T-helper 1 cell (primary cell): ENCODE results near the gene NAV3.

ENCODE experiments used
- DNase-seq, 5 donors: peaks; one replicate each; pipeline ENCODE4 v3.0.0-alpha.2; 2012 to 2020

NAV3 gene

DNA sequence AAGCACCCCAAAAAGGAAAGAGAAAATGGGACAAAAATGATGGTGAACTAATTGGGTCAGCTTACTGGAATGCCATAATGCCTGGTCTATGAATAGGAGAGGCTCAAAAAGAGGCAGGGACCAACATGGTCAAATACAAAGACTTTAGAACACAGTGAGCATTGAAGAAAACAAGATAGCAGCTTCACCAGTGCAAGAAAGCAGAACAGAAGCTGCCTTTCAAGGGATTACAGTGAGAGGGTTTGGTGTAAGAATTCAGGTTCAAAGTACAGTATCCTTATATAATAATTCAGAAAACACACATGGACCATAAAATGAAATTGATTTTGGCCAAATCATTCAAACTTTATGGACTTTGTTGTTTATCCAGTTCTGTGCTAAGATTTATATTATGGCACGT, 162.1 kb downstream of the NAV3 start:
- no peak for DNase-seq

GRCh38 chr12:77993658-77994057, 163.0 kb downstream of the NAV3 start:
- DNase-seq = no peak

- DNase-seq = peak in 1 of 5 donors; percentile 15
These were observed 164.9 kb downstream of the NAV3 start for GRCh38 chr12:77995436-77996167.

- no peak for DNase-seq
These were observed 166.0 kb downstream of the NAV3 start for GRCh38 chr12:77996670-77997069.

GRCh38 chr12:77998236-77998786, 167.6 kb downstream of the NAV3 start:
- DNase-seq = no peak

DNA sequence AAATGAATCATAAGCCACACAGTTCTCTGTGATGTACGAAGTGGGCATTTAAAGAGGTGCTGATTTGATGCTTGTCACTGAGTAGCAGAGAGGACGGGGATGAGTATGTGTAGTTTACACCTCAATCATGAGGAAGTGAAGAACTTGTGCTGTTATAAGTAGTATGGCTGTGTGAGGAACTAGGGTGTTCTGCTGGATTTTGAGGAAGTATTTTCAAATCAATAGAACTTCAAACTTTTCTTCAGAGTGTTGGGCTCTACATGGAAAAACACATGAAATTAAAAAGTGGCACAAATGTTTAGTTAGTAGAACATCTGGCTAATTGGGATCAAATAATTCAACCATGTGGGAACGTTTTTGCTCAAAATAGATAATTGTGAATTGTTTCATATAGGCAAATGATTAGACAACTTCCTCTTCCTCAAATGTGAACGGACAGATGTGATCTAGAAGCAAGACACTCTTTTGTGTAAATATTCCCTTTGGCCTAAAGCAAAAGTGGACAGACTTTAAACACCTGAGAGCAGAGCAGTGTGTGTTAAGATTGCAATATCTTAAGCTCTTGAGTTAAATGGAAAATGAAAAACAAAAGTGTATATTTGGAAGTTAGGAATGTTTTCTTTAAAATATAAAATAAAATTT, 168.5 kb downstream of the NAV3 start:
- DNase-seq = no peak

GRCh38 chr12:78002878-78003277, 172.2 kb downstream of the NAV3 start:
- no peak for DNase-seq

DNA sequence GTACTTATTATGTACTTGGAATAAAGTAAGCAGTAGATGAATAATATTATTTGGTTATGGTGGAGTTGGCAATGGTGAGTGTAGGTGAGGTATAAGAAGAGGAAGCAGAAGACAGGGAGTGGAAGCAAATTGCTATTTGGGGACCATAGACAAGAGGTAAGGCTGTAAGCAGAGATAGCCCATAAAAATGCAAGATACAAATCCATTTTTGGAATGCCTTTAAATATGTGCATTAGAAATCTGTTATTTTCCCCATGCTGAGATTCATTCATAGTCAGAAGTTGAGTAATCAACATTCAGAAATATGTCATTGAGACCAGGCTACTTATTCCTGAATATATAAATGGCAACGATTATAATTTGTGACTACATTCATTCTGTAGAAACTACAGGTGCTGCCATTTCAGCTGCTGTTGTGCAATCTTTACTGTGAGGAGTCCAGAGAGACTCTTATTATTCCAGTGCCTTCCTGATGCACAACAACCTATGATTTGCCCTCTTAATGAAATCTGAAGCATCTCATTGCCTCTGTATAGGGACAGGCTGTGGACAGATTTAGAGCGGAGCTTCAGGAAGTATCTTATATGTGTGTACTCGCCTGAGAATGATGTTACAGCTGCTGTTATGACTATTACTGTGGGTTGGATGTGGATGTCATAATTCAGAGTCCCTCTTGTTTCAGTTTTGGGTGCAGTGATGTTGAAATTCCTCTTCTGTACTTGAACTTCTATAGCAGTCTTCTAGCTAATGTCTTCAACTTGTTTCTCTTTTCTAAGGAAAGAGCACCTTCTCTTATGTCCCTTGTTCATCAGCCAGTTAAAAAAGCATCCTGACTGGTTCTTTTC, 173.8 kb downstream of the NAV3 start:
- DNase-seq = no peak

DNA sequence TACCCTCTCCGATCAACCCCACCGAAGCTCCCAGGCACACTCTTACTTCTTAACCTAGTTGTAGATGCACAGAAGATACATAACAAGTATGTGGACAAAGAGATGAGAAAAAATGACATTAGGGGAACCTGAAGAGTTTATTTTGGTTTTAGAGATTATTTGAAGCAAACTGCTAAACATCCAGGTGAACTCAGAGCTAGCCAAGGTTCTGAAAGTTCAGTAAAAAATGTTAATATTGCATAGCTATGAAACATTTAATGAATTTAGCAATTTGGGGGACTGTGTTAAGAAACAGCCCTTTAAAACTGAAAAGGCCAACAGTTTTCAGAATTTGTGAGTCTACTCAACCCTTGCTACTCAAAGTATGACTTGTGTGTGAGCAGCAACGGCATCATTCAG, 174.4 kb downstream of the NAV3 start:
- DNase-seq = no peak

- no peak for DNase-seq
These were observed 176.5 kb downstream of the NAV3 start for GRCh38 chr12:78007173-78007572.

- DNase-seq = no peak
These were observed 178.3 kb downstream of the NAV3 start for GRCh38 chr12:78009031-78009430.

DNA sequence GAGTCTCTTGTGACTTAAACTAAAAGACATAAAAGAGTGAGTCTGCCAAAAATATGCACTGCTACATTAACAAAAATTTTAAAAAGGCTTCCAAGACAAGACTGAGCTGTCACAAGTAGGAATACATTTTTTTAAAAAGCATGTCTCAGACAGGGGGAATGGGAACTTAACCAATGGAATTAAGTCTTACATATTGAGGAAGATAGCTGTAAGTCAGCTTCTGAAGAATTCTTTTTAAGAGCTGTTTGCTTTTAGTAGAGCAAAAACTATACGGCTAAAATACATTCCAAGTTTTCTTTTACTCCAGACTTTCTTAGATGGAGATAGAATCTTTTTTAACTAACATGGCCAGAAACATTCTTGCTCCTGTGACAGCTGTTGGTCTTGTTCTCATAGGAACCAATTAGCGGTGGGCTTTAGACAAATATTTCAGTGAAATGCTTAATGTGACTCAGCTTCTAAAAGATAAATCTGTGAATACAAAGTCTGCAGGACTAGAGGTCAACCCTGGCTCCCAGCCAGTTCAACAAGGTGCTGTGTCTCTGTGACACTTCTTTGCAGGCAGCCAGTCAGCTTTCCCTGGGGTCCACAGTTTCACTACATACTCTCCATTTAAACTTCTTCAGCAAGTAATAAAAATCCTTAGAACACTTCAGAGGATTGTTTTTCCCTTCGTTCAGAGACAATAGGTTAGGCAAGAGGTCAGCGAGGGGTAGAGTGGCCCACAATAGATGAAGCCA, 187.6 kb downstream of the NAV3 start:
- no peak for DNase-seq

DNA sequence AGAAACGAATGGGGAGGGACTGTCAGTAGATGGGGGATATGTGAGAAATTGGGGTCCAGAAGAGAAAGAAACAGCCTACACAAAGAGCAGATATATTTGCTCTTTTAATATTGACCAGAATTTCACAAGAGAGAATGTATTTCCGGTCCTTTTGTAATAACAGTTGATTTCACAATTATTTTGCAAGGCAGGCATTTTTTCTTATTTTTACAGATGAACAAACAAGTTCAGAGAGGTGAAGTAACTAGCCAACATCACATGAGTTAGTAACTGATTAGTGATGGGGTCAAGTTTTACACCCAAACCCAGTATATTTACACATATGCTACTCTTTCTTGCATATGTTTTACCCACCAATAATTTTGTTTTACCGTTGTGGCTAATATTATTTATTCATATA, 188.2 kb downstream of the NAV3 start:
- DNase-seq = no peak

- no peak for DNase-seq
These were observed 197.7 kb downstream of the NAV3 start for GRCh38 chr12:78028426-78028825.

DNA sequence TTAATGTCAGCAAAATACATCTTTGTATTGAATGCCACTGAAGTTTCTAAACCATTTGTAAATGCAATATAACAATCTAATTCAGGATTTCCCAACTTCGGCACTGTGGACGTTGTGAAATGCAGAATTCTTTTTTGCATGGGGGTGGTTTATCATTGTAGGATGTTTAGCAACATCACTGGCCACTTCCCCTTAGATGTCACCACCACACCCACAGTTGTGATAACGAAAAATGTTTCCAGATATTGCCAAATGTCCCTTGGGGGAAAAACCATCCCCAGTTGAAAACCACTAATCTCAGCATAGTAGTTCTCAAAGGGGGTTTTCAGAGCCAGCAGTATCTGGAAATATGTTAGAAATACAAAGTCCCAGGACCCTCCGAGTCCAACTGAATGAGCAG, 203.3 kb downstream of the NAV3 start:
- no peak for DNase-seq

GRCh38 chr12:78035901-78036606, 205.4 kb downstream of the NAV3 start:
- DNase-seq = no peak

DNA sequence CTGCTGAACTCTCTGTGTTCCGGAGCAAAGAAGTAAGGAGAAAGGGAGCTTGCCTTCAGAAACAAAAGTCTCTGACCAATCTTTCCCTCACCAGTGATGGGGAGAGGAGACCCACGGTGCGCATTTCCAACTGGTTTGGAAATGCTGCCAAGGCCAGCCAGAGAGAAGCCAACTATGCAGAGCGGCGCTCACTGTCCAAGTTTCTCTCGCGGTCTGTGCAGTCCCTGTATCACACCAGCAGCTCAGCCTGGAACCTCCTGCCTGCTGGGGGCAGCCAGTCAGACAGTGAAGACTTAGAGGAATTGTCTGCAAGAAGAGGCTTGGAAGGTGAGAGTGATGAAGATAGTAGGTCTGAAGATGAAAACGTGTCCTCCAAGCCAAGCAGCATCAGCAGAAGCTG, 206.2 kb downstream of the NAV3 start:
- DNase-seq = no peak

DNA sequence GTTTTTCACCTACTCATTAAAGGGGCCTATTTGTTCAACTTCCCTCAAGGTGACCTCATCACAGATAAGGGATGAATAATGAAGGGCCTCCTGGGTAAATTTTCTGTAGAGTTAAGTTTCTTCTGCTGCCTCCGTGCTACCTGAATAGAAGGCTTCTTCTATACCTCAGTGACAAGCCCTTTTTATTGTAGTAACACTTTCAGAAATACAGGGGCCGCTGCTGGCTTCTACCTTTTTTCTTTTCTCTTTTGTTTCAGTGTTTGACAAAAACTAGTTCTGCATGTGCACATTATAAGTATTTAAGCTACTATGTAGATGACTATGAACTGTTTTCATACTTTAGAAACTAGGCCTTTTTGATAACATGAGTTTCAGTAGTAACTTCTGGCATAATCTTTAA, 207.0 kb downstream of the NAV3 start:
- DNase-seq = no peak

DNA sequence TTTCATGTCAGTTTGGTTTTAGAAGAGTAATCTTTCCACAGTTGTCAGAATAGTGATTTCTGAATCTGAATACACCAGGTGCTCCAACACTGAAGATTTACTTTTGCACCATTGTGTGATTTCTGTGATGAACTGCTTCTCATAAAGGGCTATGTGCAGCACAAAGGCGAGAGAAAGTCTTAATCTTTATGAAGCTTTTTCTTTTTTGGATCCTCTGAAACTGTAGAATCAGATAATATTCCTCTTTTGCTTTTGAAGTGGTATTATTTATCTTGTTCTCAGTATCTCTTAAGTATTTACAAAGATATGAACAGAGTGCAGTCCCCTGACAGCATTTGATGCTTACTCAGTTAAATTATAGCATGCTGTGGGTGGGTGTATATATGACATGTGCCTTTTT, 207.8 kb downstream of the NAV3 start:
- no peak for DNase-seq

DNA sequence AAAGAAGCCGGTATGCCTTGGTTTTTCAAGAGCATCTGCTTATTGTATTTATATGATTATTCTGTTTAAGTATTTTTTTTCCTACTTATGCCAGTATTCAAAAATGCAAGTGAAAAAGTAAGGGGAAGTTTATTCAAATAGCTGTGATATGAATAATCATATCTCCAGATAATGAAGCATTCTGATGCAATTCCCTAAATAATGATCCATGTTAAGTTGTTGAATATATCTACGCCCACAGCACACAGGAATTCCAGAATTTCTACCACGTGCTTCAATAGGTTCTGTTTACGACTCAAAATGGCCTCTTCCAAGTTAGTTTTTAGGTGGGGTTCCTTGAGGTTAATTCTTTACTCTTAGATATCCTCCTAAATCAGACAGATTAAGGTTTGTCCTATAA, 208.3 kb downstream of the NAV3 start:
- DNase-seq = no peak

- no peak for DNase-seq
These were observed 209.4 kb downstream of the NAV3 start for GRCh38 chr12:78040111-78040510.

DNA sequence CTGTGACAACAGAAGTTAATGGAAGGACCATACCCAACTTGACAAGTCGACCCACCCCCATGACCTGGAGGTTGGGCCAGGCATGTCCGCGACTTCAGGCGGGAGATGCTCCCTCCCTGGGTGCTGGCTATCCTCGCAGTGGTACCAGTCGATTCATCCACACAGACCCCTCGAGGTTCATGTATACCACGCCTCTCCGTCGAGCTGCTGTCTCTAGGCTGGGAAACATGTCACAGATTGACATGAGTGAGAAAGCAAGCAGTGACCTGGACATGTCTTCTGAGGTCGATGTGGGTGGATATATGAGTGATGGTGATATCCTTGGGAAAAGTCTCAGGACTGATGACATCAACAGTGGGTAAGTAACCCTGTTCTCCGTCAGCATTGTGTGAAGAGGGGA, 220.1 kb downstream of the NAV3 start:
- no peak for DNase-seq
